HG03457 (cell line): ENCODE data around the gene GPR108.
"Not testable (repeated sequence)": the region's sequence is repeated elsewhere in the genome, so short reads cannot be mapped to it uniquely, and the experiment has no call there.

Experiments
- ATAC-seq: cut with Tn5 transposase; IDR thresholded peaks from one replicate; pipeline ENCODE4 v1.9.1; 2021; ENCODE audit warnings: moderate number of reproducible peaks; ENCODE audit not compliant: unreplicated experiment

The GPR108 gene

GRCh38 chr19:6721138-6721474 is 16.3 kb downstream of the GPR108 start:
- no peak for ATAC-seq

- ATAC-seq: no peak
These were observed 16.8 kb downstream of the GPR108 start, which contains the start of gene C3 for GRCh38 chr19:6720369-6721137. TSS of gene C3 (minus strand) at chr19:6720650. CDS start at chr19:6720589, 61 bp downstream.

GRCh38 chr19:6719992-6720368 is 17.4 kb downstream of the GPR108 start:
- no peak for ATAC-seq

- no peak for ATAC-seq
These were observed 17.9 kb downstream of the GPR108 start for GRCh38 chr19:6719540-6719861.

- ATAC-seq: no peak
These were observed 18.4 kb downstream of the GPR108 start for GRCh38 chr19:6718741-6719539.

GRCh38 chr19:6718111-6718740 is 19.2 kb downstream of the GPR108 start:
- no peak for ATAC-seq

- no peak for ATAC-seq
These were observed 19.9 kb downstream of the GPR108 start for GRCh38 chr19:6717441-6717971.

- no peak for ATAC-seq
These were observed 20.3 kb downstream of the GPR108 start for GRCh38 chr19:6717036-6717435.

GRCh38 chr19:6716610-6716970 is 20.8 kb downstream of the GPR108 start:
- no peak for ATAC-seq

- no peak for ATAC-seq
These were observed 22.4 kb downstream of the GPR108 start for GRCh38 chr19:6714749-6715555.

GRCh38 chr19:6713773-6714692 is 23.3 kb downstream of the GPR108 start:
- no peak for ATAC-seq

- ATAC-seq: no peak
These were observed 24.4 kb downstream of the GPR108 start for GRCh38 chr19:6712692-6713670.

GRCh38 chr19:6712231-6712630 is 25.1 kb downstream of the GPR108 start:
- ATAC-seq: no peak

GRCh38 chr19:6711605-6712004 is 25.8 kb downstream of the GPR108 start:
- no peak for ATAC-seq

GRCh38 chr19:6711078-6711361 is 26.4 kb downstream of the GPR108 start:
- ATAC-seq: no peak

GRCh38 chr19:6710273-6711077 is 26.9 kb downstream of the GPR108 start:
- no peak for ATAC-seq

- ATAC-seq: no peak
These were observed 27.8 kb downstream of the GPR108 start for GRCh38 chr19:6709549-6709948.

GRCh38 chr19:6708913-6709312 is 28.5 kb downstream of the GPR108 start:
- ATAC-seq: not testable (repeated sequence)
